Bronchial epithelial cell (primary cell): ENCODE results near the gene CACNA1F. TPM values are rescaled to one million over a fixed set of nuclear protein-coding genes. Genes with fewer than 3 reads are reported as not detected.
A peak's percentile ranks its signal among the peaks of the same experiment; 100 is the strongest.

Source experiments
- DNase-seq: peaks from one replicate; pipeline ENCODE4 v3.0.0-alpha.2; 2010; ENCODE audit warnings: low read depth
- FAIRE-seq: peaks from 2 replicates; lab custom pipeline; 2011; peaks lifted over from hg19 to GRCh38; lab: Jason Lieb, UNC
- H3K27me3 ChIP-seq: 2 replicates; pipeline ENCODE4 v1.5.1; 2011; ENCODE audit warnings: low read length; ENCODE audit not compliant: control insufficient read depth, insufficient read depth
- H3K36me3 ChIP-seq: 2 replicates; pipeline ENCODE4 v1.5.1; 2011; ENCODE audit warnings: low read length; ENCODE audit not compliant: control insufficient read depth, insufficient read depth
- H3K4me3 ChIP-seq: 2 replicates; pipeline ENCODE4 v1.5.1; 2011; ENCODE audit warnings: mild to moderate bottlenecking, low read depth, low read length, control low read depth
- total RNA-seq: library from RNA; depleted of rRNA; stranded (reverse); fragments of >200 nt; gene quantifications from 2 replicates; pipeline ENCODE4 v1.2.1, GENCODE V29; 2014
- TF ChIP-seq, protein P1 (sequence below): IDR thresholded peaks from 2 replicates; pipeline ENCODE4 v1.5.1; 2011; ENCODE audit warnings: mild to moderate bottlenecking, moderate library complexity, low read length, control low read depth, inconsistent platforms; ENCODE audit not compliant: insufficient read depth, severe bottlenecking

CACNA1F gene
- total RNA-seq, 1 donor from 2014 or later, result under 0.01 TPM

DNA sequence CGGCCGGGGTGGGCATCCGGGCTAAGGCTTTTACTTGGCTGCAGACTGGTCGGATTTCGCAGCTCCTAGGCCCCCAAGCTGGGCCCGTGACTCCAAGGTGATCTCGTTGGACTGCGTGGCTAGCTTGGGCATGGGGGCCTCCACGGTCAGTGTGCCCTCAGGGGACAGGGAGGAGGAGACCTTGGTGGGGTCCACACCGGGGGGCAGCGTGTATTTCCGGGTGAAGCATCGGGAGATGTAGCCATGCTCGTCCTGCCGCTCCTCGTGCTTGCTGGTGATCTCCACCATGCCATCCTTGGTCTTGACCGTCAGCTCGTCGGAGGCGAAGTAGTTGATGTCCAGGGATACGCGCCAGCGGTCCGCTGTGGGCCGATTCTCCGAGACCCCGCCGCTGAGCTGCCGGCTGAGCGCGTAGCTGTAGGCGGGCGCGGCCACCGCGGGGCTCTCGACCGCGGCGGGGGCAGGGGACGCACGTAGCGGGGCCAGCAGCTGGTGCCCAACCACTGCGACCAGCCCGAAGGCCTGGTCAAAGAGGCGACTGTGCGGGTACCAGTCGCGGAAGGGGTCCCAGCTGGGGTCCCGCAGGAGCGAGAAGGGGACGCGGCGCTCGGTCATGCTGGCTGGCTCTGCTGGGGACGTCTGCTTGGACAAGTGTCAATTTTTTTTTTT lies 881 bp upstream of the CACNA1F start:
- FAIRE-seq, result no peak
- no peak for DNase-seq
- TF ChIP-seq, protein P1, sequence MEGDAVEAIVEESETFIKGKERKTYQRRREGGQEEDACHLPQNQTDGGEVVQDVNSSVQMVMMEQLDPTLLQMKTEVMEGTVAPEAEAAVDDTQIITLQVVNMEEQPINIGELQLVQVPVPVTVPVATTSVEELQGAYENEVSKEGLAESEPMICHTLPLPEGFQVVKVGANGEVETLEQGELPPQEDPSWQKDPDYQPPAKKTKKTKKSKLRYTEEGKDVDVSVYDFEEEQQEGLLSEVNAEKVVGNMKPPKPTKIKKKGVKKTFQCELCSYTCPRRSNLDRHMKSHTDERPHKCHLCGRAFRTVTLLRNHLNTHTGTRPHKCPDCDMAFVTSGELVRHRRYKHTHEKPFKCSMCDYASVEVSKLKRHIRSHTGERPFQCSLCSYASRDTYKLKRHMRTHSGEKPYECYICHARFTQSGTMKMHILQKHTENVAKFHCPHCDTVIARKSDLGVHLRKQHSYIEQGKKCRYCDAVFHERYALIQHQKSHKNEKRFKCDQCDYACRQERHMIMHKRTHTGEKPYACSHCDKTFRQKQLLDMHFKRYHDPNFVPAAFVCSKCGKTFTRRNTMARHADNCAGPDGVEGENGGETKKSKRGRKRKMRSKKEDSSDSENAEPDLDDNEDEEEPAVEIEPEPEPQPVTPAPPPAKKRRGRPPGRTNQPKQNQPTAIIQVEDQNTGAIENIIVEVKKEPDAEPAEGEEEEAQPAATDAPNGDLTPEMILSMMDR, result no peak
- Histone ChIP-seq H3K27me3 (no peaks in the 10 kb centered on the region), H3K36me3 (no peaks in the 10 kb centered on the region), H3K4me3 (no peak overlapping the region)

DNA sequence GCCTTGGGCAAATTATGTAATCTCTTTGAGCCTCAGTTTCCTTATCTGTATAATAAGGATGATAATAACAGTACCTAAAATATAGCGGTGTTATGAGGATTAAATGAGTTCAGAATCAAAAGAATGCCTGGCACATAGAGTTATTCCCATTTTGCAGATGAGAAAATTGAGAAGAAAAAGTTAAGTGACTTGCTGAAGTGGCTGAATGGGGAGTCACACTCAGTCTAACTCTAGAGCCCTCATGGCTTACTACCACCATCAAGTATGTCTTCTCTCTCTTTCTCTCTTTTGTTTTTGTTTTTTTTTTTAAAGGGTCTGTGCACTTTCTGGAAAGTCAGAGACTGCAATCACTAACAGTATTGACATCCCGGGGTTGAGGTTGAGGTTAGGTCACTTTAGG lies 615 bp downstream of the CACNA1F start:
- TF ChIP-seq, protein P1, result no peak
- DNase-seq, result no peak
- Histone ChIP-seq H3K36me3 (no peaks in the 10 kb centered on the region), H3K27me3 (no peaks in the 10 kb centered on the region), H3K4me3 (no peak overlapping the region)
- no peak for FAIRE-seq

DNA sequence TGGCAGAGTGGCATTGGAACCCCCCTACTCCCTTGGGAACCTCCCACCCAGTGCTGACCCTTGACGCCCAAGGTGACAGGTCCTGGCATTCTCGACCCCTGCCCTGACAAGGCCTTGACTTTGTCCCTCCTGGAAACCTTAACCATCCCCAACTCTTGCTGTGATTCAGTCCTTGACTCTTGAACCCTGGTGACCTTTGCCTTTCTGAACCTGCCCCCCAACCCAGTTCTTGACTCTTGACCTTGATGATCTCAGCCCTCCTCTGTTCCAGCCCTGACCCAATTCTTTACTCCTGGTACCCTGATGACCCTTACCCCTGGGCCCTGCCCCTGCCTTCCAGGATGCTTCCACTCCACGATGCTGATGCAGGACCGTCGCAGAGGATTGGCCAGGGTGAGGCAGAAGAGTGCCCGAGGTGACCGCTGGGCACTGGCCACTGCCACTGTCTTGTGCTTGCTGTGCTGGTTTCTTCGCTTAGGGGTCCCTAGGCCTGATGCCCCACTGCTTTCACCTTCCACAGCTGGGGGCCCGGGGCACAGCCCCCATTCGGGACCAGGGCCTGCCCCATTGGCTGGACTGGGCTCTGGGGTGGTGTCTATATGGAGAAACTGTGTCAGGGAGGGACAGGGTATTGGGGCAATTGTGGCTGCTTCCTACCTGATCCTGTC lies 1.7 kb downstream of the CACNA1F start:
- no peak overlapping the region for H3K4me3 ChIP-seq
- no peaks in the 10 kb centered on the region for H3K36me3 ChIP-seq
- no peaks in the 10 kb centered on the region for H3K27me3 ChIP-seq
- DNase-seq (no peak), FAIRE-seq (no peak)
- TF ChIP-seq, protein P1, result no peak

DNA sequence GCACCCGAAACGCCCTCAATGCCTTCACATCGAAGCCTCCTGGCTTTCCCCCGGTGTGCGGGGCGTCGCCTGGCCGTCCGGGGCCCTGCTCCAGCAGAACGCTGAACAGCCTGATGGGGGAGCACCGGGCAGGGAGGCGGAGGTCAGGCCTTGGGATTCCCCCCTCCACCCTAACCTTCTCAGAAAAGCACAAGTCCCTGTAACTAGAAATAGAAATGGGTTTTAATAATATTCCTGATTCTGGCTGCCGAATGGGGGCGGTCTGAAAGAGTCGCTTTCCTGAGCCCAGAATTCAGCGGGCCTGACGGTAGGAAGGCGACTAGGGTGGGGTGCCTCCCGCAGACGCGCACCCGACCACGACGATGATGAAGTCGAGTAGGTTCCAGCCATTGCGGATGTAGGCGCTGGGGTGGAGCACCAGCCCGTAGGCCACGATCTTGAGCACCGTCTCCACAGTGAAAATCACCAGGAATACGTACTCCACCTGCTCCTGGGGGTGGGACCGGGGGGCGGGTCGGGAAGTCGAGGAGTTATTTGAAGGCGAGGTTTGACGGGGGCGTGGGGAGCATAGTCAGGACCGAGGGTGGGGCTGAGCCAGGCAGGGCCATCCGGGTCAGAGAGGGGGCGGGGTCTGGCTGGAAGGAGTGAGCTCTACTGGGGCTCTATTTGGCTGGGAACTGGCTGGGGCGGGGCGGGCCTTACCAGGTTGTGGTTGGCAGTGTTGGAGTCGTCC lies 2.5 kb downstream of the CACNA1F start:
- Histone ChIP-seq H3K4me3 (peak overlapping the region; percentile 34), H3K36me3 (no peaks in the 10 kb centered on the region), H3K27me3 (no peaks in the 10 kb centered on the region)
- DNase-seq (peak; percentile 49), FAIRE-seq (no peak)
- TF ChIP-seq, protein P1, result peak; percentile 17

DNA sequence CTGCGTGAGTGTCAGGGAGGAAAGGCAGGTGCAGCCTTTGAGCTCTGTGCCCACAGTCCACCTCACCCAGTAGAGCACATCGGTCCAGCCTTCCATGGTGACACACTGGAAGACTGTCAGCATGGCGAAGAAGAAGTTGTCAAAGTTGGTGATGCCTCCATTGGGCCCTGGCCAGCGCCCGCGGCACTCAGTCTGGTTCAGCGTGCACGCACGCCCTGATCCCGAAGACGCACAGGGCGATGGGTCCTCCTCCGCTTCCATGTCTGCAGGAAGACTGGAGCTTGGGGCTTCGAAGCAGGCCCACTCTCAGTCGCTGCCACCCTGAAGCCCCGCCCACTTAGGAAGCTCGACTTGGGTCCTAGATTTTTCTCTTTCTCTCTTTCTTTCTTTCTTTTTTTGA lies 5.0 kb downstream of the CACNA1F start:
- H3K27me3 ChIP-seq, result no peaks in the 10 kb centered on the region
- FAIRE-seq, result no peak
- DNase-seq, result no peak
- H3K4me3 ChIP-seq, result no peak overlapping the region
- no peaks in the 10 kb centered on the region for H3K36me3 ChIP-seq
- TF ChIP-seq, protein P1, result no peak
